Adrenal gland (tissue), 5 donors: ENCODE data around the gene HIVEP1.

Source experiments
- POLR2A ChIP-seq, 2 donors: fragments of 450-650 bp; IDR thresholded peaks; one replicate each; pipeline ENCODE4 v1.6.1; 2017; ENCODE audit warnings: antibody characterized with exemption in 2 of 2, mild to moderate bottlenecking in 2 of 2, moderate library complexity in 1 of 2
- TF ChIP-seq, protein P1 (sequence below), 6 experiments: fragments of 450-650 bp in 4 of 6; fragments of 200-600 bp in 2 of 6; sonication (generic) in 1 of 6; IDR thresholded peaks; 1 replicate in 5 of 6; 2 replicates in 1 of 6; pipeline versions ENCODE4 v1.5.1 to v1.8.0; 2016 to 2021; ENCODE audit warnings: antibody characterized with exemption in 6 of 6, mild to moderate bottlenecking in 2 of 6, moderate library complexity in 1 of 6
- donor health status: DM: no; HTN: no; CAD: no.

DNA sequence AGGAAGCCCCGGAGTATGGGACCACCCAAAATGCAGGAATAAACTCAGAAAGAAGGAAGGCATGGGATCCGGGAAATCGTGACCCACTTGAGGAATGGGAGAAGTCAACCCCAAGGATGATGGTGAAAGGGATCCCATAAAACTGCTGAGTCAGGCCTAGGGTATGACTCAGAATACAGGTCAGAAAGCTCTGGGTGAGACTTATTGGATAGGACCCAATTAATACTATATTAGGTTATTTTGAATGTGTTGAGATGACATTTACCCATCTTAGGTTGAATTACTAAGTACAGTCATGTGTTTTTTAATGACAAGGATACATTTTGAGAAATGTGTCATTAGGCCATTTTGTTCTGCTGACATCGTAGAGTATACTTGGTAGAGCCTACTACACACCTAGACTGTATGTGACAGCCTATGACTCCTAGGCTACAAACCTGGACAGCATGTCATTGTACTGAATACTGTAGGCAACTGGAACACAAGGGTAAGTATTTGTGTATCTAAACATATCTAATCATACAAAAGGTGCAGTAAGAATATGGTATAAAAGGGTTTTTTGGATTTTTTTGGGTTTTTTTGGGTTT is 17.1 kb upstream of the HIVEP1 start:
- TF ChIP-seq, protein P1, sequence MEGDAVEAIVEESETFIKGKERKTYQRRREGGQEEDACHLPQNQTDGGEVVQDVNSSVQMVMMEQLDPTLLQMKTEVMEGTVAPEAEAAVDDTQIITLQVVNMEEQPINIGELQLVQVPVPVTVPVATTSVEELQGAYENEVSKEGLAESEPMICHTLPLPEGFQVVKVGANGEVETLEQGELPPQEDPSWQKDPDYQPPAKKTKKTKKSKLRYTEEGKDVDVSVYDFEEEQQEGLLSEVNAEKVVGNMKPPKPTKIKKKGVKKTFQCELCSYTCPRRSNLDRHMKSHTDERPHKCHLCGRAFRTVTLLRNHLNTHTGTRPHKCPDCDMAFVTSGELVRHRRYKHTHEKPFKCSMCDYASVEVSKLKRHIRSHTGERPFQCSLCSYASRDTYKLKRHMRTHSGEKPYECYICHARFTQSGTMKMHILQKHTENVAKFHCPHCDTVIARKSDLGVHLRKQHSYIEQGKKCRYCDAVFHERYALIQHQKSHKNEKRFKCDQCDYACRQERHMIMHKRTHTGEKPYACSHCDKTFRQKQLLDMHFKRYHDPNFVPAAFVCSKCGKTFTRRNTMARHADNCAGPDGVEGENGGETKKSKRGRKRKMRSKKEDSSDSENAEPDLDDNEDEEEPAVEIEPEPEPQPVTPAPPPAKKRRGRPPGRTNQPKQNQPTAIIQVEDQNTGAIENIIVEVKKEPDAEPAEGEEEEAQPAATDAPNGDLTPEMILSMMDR (IDR thresholded peaks at IDR 0.05): no peak
- no peak for TF ChIP-seq POLR2A (IDR thresholded peaks at IDR 0.05)
